HT1080 (cell line): ENCODE results near the gene CADPS2. TPM values are rescaled to one million over a fixed set of nuclear protein-coding genes. Genes with fewer than 3 reads are reported as not detected.

ENCODE experiments used
- DNase-seq: peaks from one replicate; pipeline ENCODE4 v3.0.0-alpha.2; 2015; ENCODE audit warnings: low read depth
- total RNA-seq: library from RNA; depleted of rRNA; stranded (reverse); fragments of >200 nt; shearing (Covaris generic); gene quantifications from 2 replicates; pipeline ENCODE4 v1.2.3, GENCODE V29; 2014

The CADPS2 gene
- total RNA-seq, 1 experiment from 2014 or later = 13.0 TPM

DNA sequence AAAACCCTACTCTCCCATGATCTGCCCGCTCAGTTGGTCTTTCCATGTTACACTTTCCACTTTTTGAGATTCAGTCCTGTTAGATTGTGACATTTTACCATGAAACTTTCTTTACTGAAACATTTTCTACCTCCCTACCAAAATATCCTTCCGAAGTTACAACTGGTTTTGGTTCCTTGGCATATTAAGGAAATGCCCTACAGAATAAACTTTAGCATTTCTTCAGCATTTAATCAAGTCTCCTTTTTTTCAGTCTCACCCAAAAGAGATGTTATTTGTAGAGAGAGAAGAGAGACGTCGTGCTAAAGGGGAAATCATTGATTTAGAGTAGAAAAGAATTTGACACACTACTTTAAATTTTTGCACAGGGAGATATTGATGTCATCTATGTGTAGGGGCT is 572.0 kb downstream of the CADPS2 start:
- no peak for DNase-seq

DNA sequence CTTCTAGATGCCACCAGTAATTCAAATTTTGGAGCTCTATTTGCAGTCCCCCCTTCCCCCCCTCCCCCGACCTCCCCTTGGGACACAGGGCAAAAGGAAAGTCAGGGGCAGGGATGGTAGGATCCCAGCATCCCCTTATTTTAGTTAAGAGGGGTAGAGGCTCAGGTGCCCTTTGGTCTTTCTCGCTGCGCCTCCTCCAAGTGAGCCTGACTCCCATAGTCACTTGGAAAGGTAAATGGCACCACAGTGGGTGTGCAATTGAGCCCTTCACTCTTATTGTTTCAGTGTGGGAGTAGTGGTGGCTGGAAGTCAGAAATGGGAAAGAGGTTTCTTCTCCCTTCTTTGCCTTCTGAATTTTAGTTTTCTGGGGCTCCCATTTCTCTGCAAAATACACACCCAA is 573.5 kb downstream of the CADPS2 start:
- DNase-seq = no peak

DNA sequence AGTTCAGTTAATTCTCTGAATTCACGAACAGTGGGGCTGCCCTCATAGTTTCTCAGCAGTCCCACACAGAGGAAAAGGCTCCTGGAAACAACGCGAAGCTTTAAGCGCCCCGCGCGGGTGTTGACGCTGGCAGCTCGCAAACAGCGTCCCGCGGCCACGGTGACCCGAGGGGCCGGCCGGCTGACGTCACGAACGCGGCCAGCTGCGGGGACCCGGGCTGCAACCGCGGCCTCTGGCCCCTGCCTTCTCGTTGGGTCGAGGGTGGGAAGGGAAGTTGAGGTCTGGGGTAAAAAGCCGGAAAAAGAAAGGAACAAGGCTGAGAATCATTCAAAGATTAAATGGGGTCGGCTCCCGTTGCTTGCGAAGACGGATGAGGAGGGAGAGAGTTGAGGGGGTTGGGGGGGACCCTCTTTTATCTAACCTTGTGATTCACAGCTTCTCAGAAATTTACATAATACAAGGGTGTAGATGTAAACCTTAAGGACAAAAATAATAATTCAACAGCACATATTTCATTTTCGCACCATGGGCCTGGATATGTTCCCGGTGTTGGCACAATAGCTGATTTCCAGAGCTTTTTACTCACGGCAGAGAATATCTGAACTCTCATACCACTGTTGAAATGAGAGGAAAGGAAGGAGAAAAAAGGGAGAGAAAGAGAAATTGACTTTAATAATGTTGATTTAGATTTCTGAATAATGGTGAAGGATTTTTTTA is 574.4 kb downstream of the CADPS2 start:
- no peak for DNase-seq

DNA sequence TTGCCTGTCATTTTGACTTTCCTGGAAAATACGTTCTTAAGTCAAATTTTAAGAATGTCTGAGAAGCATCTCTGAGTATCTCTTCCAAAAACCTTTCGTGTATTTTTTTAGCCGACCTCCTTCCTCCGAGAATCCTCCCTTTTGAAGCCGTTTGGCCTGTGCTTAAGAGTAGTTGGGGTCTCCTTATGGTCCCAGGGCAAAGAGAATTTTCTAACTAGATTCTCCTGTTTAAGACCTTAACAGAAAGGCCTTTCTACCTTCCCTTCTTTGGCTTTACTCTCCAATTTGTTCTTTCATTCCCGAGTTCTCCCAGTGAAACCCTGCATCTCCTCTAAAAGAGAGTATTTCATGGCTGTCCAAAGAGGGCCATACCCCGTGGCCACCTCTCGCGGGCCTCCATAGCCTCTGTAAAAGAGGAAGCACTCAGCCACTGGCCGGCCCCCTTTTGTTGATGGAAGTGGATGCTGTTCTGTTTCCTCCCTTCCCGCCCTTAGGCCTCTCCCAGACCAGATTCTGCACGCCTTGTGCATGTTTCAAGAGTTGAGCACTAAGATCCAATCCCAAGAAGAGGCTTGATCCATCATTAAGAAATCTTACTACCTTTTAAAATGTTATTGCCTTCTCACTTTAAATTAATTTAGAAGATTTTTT is 575.1 kb downstream of the CADPS2 start:
- DNase-seq = no peak

DNA sequence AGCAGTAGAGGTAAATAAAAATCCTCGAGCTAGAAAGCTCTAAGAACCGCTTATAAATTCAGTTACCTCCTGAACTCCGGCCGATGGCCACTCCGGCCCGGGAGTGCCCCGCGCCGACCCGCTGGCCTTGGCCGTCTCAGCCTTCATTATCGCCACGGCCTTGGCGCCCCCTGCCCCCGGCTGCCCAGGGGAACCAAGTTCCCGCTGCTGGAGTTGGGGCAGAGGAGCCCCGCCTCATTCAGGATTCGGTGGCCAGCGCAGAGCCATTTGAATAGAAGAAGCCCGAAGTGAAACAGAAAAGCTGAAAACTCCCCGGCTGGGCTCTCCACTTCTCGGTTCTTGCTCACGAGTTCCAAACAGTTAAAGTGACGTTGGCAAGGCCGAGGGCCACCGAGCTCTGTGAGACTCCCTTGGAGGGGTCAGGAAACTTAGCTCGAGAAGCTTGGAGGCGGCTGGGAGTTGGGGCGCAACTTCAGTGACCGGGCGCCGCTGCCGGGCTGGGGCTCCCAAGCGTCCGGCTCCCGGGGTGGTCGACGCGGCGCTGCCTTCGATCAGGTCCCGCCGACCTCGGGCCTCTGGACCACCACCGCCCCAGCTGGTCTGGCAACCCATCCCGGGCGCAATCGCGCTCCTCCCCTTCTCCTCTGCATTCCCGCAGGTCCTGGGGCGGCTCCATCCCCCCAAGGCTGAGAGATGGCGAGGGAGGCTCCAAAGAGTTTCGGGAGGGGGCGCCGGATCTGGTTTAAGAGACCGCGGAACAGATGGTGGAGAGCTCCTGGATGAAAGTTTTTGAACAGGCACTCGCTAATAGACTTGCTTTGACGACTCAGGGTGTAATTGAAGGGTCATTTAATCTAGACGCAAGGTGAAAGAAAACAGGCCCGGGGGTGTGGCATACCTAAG is 575.9 kb downstream of the CADPS2 start:
- no peak for DNase-seq

DNA sequence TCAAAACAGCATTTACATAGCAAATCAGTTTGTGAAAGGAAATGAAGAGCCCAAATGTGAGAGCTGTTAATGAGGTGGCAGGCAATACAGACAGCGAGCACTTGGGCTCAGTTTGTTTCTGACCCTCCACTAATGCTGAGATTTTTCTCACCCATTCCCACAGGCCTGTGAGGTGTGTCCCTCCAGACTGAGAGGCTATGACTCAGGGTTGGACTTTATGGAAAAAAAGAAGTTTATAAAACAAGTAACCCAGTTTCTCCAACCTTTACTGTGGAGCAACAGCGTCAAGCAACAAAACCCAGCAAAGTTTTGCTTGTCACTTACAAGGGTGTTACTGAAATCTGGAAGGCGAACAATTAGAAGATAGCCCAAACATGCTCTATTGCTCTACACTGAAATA is 576.8 kb downstream of the CADPS2 start:
- DNase-seq = no peak

DNA sequence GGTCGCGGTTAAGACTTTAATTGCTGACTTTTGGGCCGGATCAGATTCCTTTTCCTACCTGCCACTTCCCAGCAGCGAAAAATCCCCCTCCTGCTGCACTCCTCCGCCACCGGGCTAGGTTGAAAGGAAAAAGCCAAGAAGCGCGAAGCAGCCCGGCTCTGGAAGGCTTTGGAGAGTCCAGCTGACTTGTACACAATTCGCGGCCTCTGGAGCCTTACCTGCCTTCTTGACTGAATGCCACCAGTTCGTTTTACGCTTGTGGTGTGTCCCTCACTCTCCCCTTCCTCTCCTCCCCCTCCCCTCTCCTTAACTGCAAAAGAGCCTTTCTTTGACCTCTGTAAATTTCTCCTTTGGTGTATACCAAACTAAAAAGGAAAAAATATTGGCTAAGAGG is 579.0 kb downstream of the CADPS2 start:
- DNase-seq = no peak

DNA sequence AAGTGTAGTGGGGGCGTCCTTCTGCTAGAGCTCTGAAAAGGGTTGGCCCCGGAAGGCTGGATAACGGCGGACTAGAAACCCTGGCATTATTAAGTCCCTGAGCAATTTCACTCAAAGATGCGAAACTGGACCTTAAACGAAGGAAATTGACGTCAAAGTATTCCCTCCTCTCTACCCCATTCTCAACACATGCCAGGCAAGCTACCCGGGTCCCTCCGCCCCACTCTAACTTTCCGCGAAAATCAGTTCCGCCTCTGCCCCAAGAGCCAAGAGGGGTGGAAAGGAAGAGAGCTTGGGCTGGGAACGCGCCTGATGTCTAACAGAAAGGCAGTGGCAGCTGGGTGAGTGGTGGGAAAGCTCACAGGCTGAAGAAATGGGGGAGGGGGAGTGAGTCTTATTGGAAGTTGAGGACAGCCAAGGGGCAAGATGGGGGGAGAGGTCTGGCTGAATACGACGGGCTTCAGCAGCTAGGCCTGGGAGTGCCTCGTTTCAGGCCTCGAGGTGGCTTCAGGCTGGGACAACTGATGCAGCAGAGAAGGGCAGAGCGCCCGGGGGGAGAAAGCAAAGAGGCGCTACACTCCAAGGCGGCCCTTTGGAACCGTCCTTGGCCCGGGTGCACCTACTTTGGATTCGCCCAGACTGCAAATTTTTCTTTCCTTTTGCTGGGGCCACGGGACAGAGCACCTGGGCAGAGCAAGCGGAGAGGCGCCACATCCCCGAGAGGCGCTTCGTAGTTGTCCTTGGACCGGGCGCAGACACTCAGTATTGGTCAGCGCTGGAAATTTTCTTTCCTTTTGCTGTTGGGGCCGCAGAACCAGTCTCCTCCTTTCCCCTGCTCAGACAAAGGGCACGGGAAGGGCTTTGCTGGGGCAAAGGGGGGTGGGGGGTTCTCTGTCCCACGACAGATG is 579.7 kb downstream of the CADPS2 start:
- DNase-seq = no peak

DNA sequence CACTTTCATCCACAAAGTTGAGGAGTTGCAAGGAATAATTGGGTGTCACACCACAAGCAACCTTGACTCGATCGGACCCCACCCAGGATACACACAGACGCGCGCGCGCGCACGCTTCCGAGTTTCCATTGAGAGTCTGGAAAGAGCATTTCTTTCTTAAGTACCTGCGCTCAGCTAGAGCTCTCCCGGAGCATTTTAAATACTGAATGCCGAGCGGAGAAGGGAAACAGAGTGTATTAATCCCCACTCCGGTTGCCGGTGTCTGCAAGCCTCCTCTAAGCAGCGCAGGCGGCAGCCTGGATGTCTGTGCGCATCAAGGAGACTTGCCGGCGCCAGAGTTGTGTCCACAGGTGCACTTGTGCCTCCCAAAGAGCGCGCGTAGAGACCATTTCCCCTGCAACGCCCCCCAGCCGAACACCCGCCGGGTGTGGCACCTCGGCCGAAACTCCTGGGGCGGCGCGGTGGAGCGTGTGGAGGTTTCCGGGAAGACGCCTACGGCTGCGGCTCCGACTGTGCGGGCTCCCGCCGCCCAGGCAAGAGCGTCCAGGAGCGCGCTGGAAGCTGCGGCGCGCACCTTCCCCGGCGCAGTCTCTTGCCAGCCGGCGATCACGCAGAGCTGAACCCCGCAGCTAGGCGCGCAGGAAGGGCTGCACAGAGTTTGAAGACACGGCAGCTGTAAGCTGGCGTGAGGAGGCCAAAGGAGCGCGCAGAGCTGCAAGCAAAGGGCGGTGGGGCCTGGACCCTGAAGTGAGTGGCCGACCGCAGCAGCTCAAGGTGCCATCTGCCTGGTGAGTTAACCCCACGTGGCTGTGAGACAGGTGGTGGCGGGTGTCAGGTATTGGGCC is 580.6 kb downstream of the CADPS2 start:
- DNase-seq = no peak

DNA sequence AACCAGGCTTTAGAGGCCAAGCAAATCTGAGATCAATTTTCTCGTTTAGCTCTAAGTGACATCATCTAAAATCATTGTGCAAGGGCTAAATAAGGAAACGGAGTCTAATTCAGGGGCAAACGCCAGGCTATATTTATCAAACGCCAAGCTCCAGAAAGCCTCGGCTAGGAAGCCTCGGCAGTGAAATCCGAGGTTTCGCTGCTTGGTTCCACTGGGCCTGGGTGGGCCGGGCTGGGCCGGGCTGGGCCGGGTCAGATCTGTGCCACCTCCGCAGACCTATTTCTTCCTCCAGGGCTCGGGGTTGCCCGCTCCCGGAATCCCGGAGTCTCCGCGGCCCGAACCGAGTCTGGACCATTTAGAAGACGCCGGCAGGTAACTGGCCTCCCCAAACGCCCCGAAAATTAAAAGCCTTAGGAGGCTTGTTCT is 581.3 kb downstream of the CADPS2 start:
- DNase-seq = no peak

DNA sequence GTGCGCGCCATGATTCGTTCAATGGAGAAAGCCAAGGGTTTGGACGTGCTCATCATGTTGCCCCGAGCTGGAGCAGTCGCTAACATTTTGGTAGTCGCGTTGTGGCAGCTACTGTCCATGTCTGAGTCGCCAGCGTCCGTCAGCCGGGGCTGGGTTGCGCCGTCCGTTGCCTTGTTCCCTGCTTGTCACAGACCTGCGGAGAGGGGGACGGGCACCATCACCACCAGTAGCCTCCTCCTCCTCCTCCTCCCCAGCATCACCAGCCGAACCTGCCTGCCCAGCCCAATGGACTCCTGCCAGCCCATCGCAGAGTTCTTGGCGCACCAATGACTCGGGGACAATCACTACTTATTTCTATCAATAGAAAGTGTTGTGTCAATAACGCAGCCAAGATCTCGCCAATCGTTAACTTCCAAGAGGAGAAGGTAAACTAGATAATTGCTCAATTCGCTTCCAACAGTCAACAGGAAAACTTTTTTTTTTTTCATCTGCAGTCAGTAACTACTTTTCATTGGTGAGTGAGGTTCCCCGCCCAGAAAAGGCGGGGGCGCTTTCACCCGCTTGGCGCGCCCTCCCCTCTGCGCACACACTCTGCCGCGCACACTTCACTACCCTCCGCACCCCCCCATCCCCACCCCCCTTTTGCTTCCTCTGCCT is 581.8 kb downstream of the CADPS2 start, which contains the start of gene FEZF1:
Gene FEZF1, minus strand, starts transcription at position 432 of the 657 bp plus-strand sequence. Its CDS starts 313 bp downstream, at position 119.
- no peak for DNase-seq

DNA sequence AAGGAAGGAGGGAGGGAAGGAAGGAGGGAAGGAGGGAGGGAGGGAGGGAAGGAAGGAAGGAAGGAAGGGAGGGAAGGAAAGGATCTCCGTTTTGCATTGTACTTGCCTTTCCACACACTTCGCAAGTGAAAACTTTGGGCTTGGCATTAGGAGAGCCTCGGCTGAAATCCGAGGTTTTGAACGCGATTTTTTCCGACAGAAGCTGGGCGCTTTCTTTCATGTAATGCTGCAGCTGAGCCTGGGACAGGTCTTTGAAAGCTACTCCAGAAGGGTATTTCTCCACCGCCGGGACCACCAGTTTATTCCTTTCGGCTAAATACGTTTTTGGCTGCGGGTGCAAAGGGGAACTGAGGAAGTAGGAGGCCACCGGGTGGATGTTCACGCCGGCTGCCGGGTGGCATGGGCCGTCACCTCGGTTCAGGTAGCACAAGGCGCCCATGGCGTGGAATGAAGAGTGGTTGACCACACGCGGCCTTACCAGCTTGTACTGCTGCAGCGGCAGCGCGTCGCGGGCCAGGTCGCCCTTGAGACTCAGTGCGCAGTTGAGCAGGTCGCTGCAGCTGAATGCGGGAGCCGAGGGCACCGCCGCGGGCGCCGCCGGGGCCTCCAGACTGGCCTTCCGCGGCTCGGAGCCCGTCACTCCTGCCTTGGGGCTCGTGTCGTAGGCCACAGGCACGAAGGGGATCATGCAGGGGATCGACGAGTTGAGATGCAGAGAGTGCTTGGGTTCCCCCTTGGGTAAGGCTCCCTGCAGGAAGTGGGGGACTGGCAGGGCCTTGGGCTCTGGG is 582.5 kb downstream of the CADPS2 start:
- DNase-seq = no peak

DNA sequence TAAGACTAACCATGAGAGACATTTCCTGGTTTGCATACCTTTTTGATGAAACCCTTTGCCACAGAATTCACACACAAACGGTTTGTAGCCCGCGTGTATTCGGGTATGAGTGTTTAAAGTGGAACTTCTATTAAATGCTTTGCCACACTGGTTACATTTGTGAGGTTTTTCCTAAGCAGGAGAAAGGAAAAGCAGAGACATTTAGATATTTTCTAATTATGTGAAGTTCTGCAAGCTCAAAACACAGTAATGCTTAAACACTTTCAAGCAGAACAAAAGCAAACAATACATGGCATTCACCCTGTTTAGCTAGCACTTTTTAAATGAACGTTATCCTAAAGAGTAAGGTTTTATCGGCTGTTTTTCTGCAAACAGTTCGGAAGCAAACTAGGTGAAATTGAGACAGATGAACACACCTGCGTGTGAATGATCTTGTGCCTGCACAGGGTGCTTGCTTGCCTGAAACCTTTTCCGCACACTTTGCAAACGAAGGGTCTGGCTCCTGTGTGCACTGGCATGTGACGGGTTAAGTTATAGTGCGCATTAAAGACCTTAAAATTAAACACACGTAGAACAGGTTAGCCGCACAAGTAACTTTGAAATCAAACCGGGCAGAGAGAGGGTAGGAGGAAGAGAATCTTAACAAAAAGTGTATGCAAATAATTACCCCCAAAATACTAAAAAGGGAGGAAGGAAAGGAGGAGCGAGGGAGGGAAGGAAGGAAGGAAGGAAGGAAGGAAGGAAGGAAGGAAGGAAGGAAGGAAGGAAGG is 583.3 kb downstream of the CADPS2 start:
- DNase-seq = no peak

DNA sequence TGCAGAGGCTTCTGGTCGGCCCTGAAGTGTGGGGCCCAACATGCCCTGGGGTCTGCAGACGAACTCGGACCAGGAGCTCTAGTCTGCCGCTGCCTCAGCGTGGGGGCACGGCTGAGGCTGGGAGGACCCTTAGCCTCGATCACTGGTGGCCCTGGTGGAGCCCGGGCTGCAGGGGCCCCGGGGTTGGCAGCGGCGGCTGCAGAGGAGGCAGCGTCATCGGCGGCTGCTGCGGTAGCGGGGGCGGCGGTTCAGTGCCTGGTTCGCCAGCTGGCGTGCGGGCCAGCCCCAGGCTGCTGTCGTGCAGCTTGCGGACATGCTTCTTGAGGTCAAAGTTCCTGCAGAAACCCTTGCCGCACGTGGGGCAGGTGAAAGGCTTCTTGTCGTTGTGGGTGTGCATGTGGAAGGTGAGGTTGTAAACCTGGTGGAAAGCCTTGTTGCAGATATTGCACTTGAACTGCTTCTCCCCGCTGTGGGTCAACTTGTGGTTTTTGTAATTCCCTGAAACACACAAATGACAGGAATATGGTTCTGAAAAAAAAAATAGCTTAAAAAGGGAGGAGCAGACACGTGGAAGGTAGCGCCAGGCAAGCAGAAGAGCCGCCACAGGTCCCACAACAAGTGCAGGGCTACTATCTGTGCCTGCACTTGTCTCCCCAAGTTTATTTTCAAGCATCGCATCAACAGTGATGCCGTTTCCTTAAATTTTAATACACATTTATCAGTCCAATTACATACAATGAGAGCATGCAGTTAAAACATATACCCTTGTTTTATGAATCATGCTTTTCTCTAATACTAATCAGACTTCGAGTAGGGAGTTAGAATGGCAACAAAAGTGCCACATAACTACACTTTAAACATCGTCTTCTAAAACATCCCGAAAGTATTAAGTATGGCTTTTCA is 584.2 kb downstream of the CADPS2 start:
- no peak for DNase-seq

DNA sequence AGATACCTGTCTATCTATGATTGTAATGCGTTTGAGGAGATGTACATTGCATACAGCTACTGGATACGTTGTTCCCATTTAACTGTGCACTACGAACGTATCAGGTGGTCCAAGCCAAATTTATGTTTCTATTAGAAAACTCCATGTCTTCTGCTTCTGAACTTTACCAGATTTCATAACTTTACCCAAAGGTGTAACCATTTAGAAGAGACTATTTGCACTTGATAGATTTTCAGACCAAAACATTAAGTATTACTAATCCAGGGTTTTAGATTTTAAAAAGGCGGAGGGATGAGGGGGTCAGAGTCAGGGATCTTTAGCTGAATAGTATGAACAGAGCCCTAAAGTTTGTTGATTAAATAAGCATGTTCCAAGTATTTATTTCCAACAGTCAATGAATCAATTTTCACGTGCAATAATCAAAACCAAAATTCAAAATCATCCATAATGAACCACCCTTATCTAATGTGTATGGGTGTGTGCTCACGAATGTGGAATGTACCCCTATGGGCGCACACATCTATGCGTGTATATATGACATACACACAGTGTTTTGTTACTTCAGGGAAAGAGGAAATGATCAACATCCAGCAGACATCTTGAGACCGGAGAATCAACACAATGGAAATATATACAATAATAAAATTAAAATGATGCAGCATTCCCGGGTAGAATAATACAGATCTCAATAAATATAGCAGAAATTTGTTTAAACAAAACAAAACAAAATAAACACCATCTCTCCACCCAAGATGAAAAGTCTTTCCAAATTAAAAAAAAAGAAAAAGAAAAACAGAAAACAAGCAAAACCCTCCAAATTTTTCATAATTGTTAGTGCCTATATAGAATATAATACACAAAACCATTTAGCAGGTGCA is 585.1 kb downstream of the CADPS2 start:
- DNase-seq = no peak
